Ovary (tissue), 9 donors: ENCODE data around the gene ATXN10. TPM values are rescaled to one million over a fixed set of nuclear protein-coding genes. Genes with fewer than 3 reads are reported as not detected.

Experiments
- DNase-seq, 5 donors: peaks; one replicate each; pipeline ENCODE4 v3.0.0-alpha.2; 2019 to 2020
- H3K27ac ChIP-seq, 2 donors: fragments of 200-600 bp; one replicate each; pipeline versions ENCODE4 v1.5.1 to v1.8.0; 2019 to 2022
- H3K27me3 ChIP-seq: fragments of 200-600 bp; one replicate; pipeline ENCODE4 v1.8.0; 2022
- H3K36me3 ChIP-seq: fragments of 200-600 bp; sonication (generic); one replicate; pipeline ENCODE4 v1.5.1; 2019
- H3K4me1 ChIP-seq: one replicate; pipeline ENCODE4 v1.8.1; 2013; ENCODE audit warnings: mild to moderate bottlenecking, moderate library complexity; ENCODE audit not compliant: insufficient read depth
- H3K4me3 ChIP-seq: fragments of 200-600 bp; sonication (generic); one replicate; pipeline ENCODE4 v1.5.1; 2017
- H3K9me3 ChIP-seq, 2 donors: fragments of 200-600 bp in 1 of 2; sonication (generic) in 1 of 2; one replicate each; pipeline versions ENCODE4 v1.5.1 to v1.8.1; 2013 to 2019; ENCODE audit warnings: mild to moderate bottlenecking in 1 of 2, moderate library complexity in 1 of 2
- CTCF ChIP-seq, 3 donors: fragments of 450-650 bp in 2 of 3; fragments of 200-600 bp in 1 of 3; IDR thresholded peaks; one replicate each; pipeline versions ENCODE4 v1.5.1 to v1.8.0; 2016 to 2022; ENCODE audit warnings: antibody characterized with exemption in 3 of 3, mild to moderate bottlenecking in 1 of 3
- EP300 ChIP-seq: sonication (generic); formaldehyde crosslinking; IDR thresholded peaks from one replicate; pipeline ENCODE4 v1.6.1; 2017; ENCODE audit warnings: antibody characterized with exemption
- POLR2A ChIP-seq: fragments of 450-650 bp; IDR thresholded peaks from one replicate; pipeline ENCODE4 v1.6.1; 2017; ENCODE audit warnings: antibody characterized with exemption, mild to moderate bottlenecking, moderate library complexity
- WGBS, 3 donors: extraction: QIAGEN DNeasy Blood & Tissue Kit in 1 of 3; methylation state at CpG; one replicate each; pipeline versions ENCODE4 v1.1.5 to v1.1.7; 2013 to 2017; 5-methylcytosine and 5-hydroxymethylcytosine counted together
- intact Hi-C, 4 donors: fragments of 100-400 bp; cut with DNase I; formaldehyde crosslinking; loops; one replicate each; pipeline versions ENCODE4 v1.11.0 to v1.15.1; 2022 to 2023
- polyA plus RNA-seq, 2 donors: library from polyadenylated mRNA; stranded (reverse); fragments of 200-250 nt in 1 of 2; fragments of 350-450 nt in 1 of 2; fragmentation: Illumina TruSeq in 1 of 2; extraction: RNeasy Lipid Tissue Mini Kit (QIAGEN cat#74804) in 1 of 2; gene quantifications; one replicate each; pipeline ENCODE4 v1.2.3, GENCODE V29; 2013 to 2014
- total RNA-seq, 7 donors: library from RNA; depleted of rRNA in 2 of 7; stranded (reverse); fragments of >200 nt in 2 of 7; fragmentation: NEBNext Ultra II Directional in 3 of 7; extraction: Animal tissue kit (Norgen Biotek cat#: 25700) in 3 of 7; gene quantifications; one replicate each; pipeline versions ENCODE4 v1.1.0 to v1.2.4, GENCODE V29; 2016 to 2023
- donor health status: DM: no; HTN: no; CAD: no; lungs with moderate emphysema.
- donor health status: DM: no; HTN: no; CAD: no.
- donor health status: Bipolar disorder and iron deficiency.
- donor health status: DM: yes; HTN: yes; CAD: no.
- donor health status: DM: no; HTN: no; CAD: no.
- donor health status: DM: yes; HTN: yes; CAD: no.

ATXN10 gene
- total and polyA plus RNA-seq, 9 donors = 77.4 to 241 (median 175) TPM

DNA sequence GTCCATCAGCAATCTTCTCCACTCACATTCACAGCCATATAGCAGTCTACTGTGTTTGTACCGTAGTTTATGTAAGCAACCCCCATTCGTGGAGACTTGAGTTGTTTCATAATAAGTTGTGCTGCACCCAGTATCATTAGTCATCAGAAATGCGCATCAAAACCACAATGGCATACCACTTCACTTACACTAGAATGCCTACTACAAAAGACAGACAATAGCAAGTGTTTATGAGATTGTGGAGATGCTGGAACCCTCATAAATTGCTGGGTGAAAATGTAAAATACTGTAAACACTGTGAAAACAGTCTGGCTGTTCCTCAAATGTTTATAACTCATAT is 133.3 kb downstream of the ATXN10 start:
- Histone ChIP-seq H3K4me3 (no peak overlapping the region), H3K9me3 (no peaks in the 10 kb centered on the region), H3K27me3 (no peaks in the 10 kb centered on the region), H3K4me1 (peaks cover 4% of the 10 kb centered on the region), H3K27ac (no peak overlapping the region), H3K36me3 (no peaks in the 10 kb centered on the region)
- DNase-seq = no peak
- TF ChIP-seq CTCF (IDR thresholded peaks at IDR 0.05) (no peak), POLR2A (no peak), EP300 (no peak)
- intact Hi-C loops = no loop called here
- 75 to 85% (median 82%) methylated on average over 3 of the region's 3 CpGs for WGBS, 3 donors

GRCh38 chr22:45805413-45805812 is 133.8 kb downstream of the ATXN10 start:
- Histone ChIP-seq H3K9me3 (no peaks in the 10 kb centered on the region), H3K27ac (no peak overlapping the region), H3K4me1 (peaks cover 4% of the 10 kb centered on the region), H3K4me3 (no peak overlapping the region), H3K27me3 (no peaks in the 10 kb centered on the region), H3K36me3 (no peaks in the 10 kb centered on the region)
- WGBS, 3 donors = 88 to 89% (median 88%) methylated on average over 6 of the region's 6 CpGs
- intact Hi-C loops = no loop called here
- no peak for DNase-seq
- no peak for TF ChIP-seq CTCF (IDR thresholded peaks at IDR 0.05)
- TF ChIP-seq EP300 = no peak
- no peak for TF ChIP-seq POLR2A

- intact Hi-C loops = no loop called here
Measured at GRCh38 chr22:45807156-45807915, 135.7 kb downstream of the ATXN10 start.

GRCh38 chr22:45812910-45813309 is 141.3 kb downstream of the ATXN10 start:
- intact Hi-C loops = no loop called here
- DNase-seq = no peak
- Histone ChIP-seq H3K27me3 (no peaks in the 10 kb centered on the region), H3K27ac (no peak overlapping the region), H3K36me3 (no peaks in the 10 kb centered on the region), H3K4me3 (no peak overlapping the region), H3K4me1 (no peaks in the 10 kb centered on the region), H3K9me3 (no peaks in the 10 kb centered on the region)
- 66 to 88% (median 70%) methylated on average over 6 of the region's 6 CpGs for WGBS, 3 donors
- TF ChIP-seq POLR2A (no peak), CTCF (IDR thresholded peaks at IDR 0.05) (no peak), EP300 (no peak)

More at GRCh38 chr22:45807156-45807915, 135.7 kb downstream of the ATXN10 start:
- H3K9me3 ChIP-seq = no peaks in the 10 kb centered on the region
- WGBS, 3 donors = 59 to 78% (median 71%) methylated on average over 10 of the region's 10 CpGs
- no peak overlapping the region for H3K27ac ChIP-seq
- no peak overlapping the region for H3K4me3 ChIP-seq
- peaks cover 4% of the 10 kb centered on the region for H3K4me1 ChIP-seq
- DNase-seq = no peak
- TF ChIP-seq CTCF (IDR thresholded peaks at IDR 0.05) (no peak), POLR2A (no peak), EP300 (no peak)
- no peaks in the 10 kb centered on the region for H3K27me3 ChIP-seq
- no peaks in the 10 kb centered on the region for H3K36me3 ChIP-seq
